Activated naive CD8-positive, alpha-beta T cell (primary cell): ENCODE measurements around the gene CHD3.

Experiments used
- H3K27ac Mint-ChIP-seq: one replicate; pipeline ENCODE4 v1.8.0; 2021; ENCODE audit warnings: mixed read lengths
- H3K27me3 Mint-ChIP-seq: one replicate; pipeline ENCODE4 v1.8.0; 2021; ENCODE audit warnings: mixed read lengths
- H3K36me3 Mint-ChIP-seq: one replicate; pipeline ENCODE4 v1.8.0; 2021; ENCODE audit warnings: mixed read lengths
- H3K4me1 Mint-ChIP-seq: one replicate; pipeline ENCODE4 v1.8.0; 2021; ENCODE audit warnings: low read depth, mixed read lengths
- H3K4me3 Mint-ChIP-seq: one replicate; pipeline ENCODE4 v1.8.0; 2021; ENCODE audit warnings: mild to moderate bottlenecking, mixed read lengths
- H3K9me3 Mint-ChIP-seq: one replicate; pipeline ENCODE4 v1.8.0; 2021; ENCODE audit warnings: low read depth, mixed read lengths

Gene CHD3

DNA sequence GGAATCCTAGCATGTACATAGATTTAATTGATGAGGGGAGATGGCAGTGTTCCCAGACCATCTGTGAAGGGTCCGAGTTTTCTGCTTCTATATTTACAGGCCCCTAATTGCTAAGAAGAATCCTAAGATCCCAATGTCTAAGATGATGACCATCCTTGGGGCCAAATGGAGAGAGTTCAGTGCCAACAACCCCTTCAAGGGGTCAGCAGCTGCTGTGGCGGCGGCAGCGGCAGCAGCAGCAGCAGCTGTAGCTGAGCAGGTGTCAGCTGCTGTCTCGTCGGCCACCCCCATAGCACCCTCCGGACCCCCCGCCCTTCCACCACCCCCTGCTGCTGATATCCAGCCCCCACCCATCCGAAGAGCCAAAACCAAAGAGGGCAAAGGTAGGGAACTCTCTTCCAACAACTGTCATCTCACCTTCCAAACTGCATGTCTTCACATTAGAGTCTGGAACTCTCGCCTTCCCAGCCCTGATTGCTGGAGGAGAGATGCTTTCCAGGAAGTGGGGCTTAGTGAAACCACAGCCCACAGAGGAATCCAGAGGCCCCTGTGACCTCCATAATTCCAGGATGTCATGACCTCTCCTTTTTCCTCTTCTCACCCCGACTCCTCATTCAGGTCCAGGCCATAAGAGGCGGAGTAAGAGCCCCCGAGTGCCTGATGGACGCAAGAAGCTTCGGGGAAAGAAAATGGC lies 4.7 kb downstream of the CHD3 start:
- Mint-ChIP-seq H3K4me1 (peaks cover 12% of the 10 kb centered on the region), H3K36me3 (peaks cover 15% of the 10 kb centered on the region), H3K27me3 (no peaks in the 10 kb centered on the region), H3K27ac (peak overlapping the region; percentile 28), H3K9me3 (no peaks in the 10 kb centered on the region), H3K4me3 (no peak overlapping the region)

- peak overlapping the region; percentile 76 for H3K27ac Mint-ChIP-seq
- H3K4me3 Mint-ChIP-seq = no peak overlapping the region
- H3K9me3 Mint-ChIP-seq = no peaks in the 10 kb centered on the region
- H3K4me1 Mint-ChIP-seq = peaks cover 12% of the 10 kb centered on the region
- H3K36me3 Mint-ChIP-seq = peaks cover 15% of the 10 kb centered on the region
- no peaks in the 10 kb centered on the region for H3K27me3 Mint-ChIP-seq
Observed at GRCh38 chr17:7894226-7894625, 5.6 kb downstream of the CHD3 start.

- Mint-ChIP-seq H3K9me3 (no peaks in the 10 kb centered on the region), H3K36me3 (peaks cover 16% of the 10 kb centered on the region), H3K27ac (peak overlapping the region; percentile 76), H3K4me1 (peaks cover 12% of the 10 kb centered on the region), H3K4me3 (no peak overlapping the region), H3K27me3 (no peaks in the 10 kb centered on the region)
Observed at GRCh38 chr17:7894866-7895265, 6.3 kb downstream of the CHD3 start.

DNA sequence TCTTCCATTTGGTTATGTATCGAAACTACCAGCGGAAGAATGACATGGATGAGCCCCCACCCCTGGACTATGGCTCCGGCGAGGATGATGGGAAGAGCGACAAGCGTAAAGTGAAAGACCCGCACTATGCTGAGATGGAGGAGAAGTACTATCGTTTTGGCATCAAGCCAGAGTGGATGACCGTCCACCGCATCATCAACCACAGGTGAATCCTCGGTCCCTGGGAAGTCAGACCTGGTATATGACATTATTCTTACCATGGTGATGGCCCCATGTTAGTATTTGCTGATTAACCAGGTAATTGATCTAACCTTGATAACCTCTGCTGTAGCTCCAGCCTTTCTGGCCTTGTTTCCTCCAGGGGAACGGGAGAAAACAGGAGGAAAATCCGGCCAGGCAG lies 8.5 kb downstream of the CHD3 start:
- Mint-ChIP-seq H3K27ac (peak overlapping the region; percentile 47), H3K36me3 (peaks cover 21% of the 10 kb centered on the region), H3K4me3 (no peak overlapping the region), H3K9me3 (no peaks in the 10 kb centered on the region), H3K4me1 (peaks cover 7% of the 10 kb centered on the region), H3K27me3 (no peaks in the 10 kb centered on the region)

DNA sequence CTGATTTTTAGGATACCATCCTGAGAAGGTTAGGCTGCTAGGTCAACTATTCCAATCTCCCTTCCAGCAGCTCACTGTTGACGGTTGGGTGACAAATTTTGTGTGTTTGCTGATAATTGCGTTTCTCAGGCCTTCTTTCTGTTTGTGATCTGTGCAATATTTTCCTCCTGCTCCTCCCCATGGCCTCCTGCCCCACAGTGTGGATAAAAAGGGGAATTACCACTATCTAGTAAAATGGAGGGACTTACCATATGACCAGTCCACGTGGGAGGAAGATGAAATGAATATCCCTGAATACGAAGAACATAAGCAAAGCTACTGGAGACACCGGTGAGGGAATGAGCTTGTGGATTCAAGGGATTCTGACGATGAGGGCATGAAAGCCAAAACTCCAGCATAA lies 9.2 kb downstream of the CHD3 start:
- Mint-ChIP-seq H3K4me1 (peaks cover 6% of the 10 kb centered on the region), H3K27me3 (no peaks in the 10 kb centered on the region), H3K27ac (peak overlapping the region; percentile 47), H3K9me3 (no peaks in the 10 kb centered on the region), H3K36me3 (peaks cover 20% of the 10 kb centered on the region), H3K4me3 (no peak overlapping the region)

DNA sequence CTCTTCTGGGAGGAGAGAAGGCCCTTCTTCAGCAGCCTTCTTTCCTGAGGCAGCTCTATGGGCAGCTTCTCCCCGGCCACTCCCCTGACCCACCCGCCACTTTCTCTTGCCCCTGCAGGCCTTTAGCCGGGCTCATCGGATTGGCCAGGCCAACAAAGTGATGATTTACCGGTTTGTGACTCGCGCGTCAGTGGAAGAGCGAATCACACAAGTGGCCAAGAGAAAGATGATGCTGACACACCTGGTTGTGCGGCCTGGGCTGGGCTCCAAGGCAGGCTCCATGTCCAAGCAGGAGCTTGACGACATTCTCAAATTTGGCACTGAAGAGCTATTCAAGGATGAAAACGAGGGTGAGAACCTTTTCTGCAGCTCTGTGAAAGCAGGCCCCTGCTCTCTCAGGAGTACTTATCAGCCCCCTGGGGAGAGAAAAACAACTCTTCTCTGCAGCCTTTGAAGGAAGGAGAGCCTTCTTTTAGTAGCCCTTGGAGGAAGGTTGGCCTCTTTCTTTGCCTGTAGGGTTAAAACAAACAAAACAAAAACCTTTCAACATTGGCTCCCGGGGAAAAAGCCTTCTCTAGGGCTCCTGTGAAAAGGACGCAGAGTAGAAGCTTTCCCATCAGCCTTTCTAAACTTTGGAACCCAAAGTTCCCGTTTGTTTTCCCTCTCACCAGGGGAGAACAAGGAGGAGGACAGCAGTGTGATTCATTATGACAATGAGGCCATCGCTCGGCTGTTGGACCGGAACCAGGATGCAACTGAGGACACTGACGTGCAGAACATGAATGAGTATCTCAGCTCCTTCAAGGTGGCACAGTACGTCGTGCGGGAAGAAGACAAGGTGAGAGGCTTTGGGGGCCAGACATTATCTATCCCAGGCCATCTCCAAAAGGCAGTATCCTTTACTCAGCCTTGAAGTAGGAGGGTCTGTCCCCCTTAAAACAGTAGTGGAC lies 14.8 kb downstream of the CHD3 start:
- no peaks in the 10 kb centered on the region for H3K27me3 Mint-ChIP-seq
- peak overlapping the region; percentile 55 for H3K27ac Mint-ChIP-seq
- H3K4me1 Mint-ChIP-seq = no peaks in the 10 kb centered on the region
- H3K36me3 Mint-ChIP-seq = peaks cover 12% of the 10 kb centered on the region
- no peaks in the 10 kb centered on the region for H3K9me3 Mint-ChIP-seq
- no peak overlapping the region for H3K4me3 Mint-ChIP-seq

DNA sequence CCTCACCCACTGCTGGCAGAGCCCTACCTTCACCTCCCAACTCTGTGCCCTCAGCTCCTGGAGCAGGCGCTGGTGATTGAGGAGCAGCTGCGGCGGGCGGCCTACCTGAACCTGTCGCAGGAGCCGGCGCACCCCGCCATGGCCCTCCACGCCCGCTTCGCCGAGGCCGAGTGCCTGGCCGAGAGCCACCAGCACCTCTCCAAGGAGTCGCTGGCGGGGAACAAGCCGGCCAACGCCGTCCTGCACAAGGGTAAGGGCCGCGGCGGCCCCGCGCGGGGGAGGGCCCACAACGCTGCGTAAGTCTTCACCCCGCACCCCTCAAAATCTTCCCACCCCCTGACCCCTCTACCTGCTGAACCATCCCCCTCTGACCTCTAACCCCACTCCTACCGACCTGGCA lies 20.5 kb downstream of the CHD3 start:
- H3K9me3 Mint-ChIP-seq = no peaks in the 10 kb centered on the region
- H3K4me1 Mint-ChIP-seq = peaks cover 7% of the 10 kb centered on the region
- H3K27me3 Mint-ChIP-seq = no peaks in the 10 kb centered on the region
- no peak overlapping the region for H3K27ac Mint-ChIP-seq
- peaks cover under 1% of the 10 kb centered on the region for H3K36me3 Mint-ChIP-seq
- H3K4me3 Mint-ChIP-seq = no peak overlapping the region

GRCh38 chr17:7910281-7910680 lies 21.7 kb downstream of the CHD3 start:
- H3K36me3 Mint-ChIP-seq = no peaks in the 10 kb centered on the region
- no peaks in the 10 kb centered on the region for H3K9me3 Mint-ChIP-seq
- no peaks in the 10 kb centered on the region for H3K27me3 Mint-ChIP-seq
- peaks cover 15% of the 10 kb centered on the region for H3K4me1 Mint-ChIP-seq
- no peak overlapping the region for H3K4me3 Mint-ChIP-seq
- H3K27ac Mint-ChIP-seq = peak overlapping the region; percentile 81

- H3K36me3 Mint-ChIP-seq = no peaks in the 10 kb centered on the region
- H3K4me3 Mint-ChIP-seq = no peak overlapping the region
- no peaks in the 10 kb centered on the region for H3K9me3 Mint-ChIP-seq
- no peaks in the 10 kb centered on the region for H3K27me3 Mint-ChIP-seq
- peak overlapping the region; percentile 81 for H3K27ac Mint-ChIP-seq
- H3K4me1 Mint-ChIP-seq = peaks cover 19% of the 10 kb centered on the region
Observed at GRCh38 chr17:7910711-7911110, 22.1 kb downstream of the CHD3 start.

DNA sequence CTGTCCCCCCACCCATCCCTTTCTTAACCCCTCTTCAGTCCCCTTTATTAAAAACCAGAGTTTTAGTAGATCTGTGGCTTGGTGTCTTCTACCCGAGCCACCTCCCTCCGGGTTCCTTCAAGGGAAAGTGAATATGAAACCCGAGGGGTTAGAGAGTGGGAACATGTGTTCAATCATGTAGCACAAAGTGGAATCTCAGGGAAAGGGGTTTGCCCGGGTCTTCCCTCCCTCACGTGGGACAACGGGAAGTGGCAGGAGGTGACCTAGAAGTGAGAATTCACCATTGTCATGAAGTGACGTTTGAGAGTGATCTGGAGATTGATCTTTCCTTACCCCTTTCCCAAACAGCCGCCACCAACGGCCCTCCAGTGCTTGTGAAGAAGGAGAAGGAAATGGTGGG lies 22.5 kb downstream of the CHD3 start:
- Mint-ChIP-seq H3K27ac (no peak overlapping the region), H3K4me3 (no peak overlapping the region), H3K4me1 (peaks cover 19% of the 10 kb centered on the region), H3K27me3 (no peaks in the 10 kb centered on the region), H3K36me3 (no peaks in the 10 kb centered on the region), H3K9me3 (no peaks in the 10 kb centered on the region)

- H3K4me3 Mint-ChIP-seq = peak overlapping the region; percentile 63
Observed at GRCh38 chr17:7912927-7913524, 24.4 kb downstream of the CHD3 start.

GRCh38 chr17:7915179-7915610 lies 26.6 kb downstream of the CHD3 start:
- no peaks in the 10 kb centered on the region for H3K27me3 Mint-ChIP-seq
- H3K4me1 Mint-ChIP-seq = peaks cover 29% of the 10 kb centered on the region
- peak overlapping the region; percentile 87 for H3K27ac Mint-ChIP-seq
- no peaks in the 10 kb centered on the region for H3K36me3 Mint-ChIP-seq
- H3K9me3 Mint-ChIP-seq = no peaks in the 10 kb centered on the region
- H3K4me3 Mint-ChIP-seq = peak overlapping the region; percentile 89

More at GRCh38 chr17:7912927-7913524, 24.4 kb downstream of the CHD3 start:
- Mint-ChIP-seq H3K4me1 (peaks cover 29% of the 10 kb centered on the region), H3K36me3 (no peaks in the 10 kb centered on the region), H3K27me3 (no peaks in the 10 kb centered on the region), H3K27ac (peak overlapping the region; percentile 10), H3K9me3 (no peaks in the 10 kb centered on the region)

DNA sequence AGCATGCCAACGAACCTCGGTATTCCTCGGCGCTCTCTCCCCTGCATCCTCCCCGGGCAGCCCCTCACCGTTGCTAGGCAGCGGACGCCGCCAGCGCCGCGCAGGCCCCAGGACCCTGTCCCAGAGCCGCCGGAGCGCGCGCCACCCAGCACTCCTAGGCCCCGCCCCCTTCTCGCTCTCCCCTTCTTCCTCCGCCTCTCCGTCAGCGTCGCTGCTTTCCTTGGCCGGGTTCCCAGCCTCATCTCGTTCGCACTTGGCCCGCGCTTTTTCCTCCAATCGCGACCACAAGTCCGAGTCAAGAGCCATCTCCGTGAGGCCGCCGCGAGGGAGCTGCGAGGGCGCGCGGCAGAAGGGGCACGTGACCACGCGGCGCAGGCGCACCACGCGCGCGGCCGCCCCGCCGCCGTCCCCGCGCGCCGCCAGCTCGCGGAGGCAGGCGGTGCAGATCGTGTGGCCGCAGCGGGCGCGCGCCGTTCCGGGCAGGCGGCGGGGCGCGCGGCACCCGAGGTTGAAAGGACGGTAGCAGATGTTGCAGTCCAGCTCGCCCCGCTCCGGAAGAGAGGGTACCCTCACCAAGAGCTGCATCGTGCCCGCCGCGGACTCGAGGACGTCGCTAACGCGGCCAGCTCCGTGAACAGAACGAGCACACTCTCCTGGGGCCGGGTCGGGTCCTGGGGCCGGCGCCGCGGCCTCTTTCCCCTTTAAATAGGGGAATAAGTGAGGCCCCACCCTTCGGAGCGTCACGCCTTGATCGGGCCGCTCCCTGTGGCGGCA lies 27.2 kb downstream of the CHD3 start, which contains the start of gene RNF227:
Gene RNF227, minus strand, starts transcription at position 679 of the 774 bp plus-strand sequence. Its CDS starts 94 bp downstream, at position 585.
- Mint-ChIP-seq H3K27ac (peak within 1 kb of the TSS; percentile 87), H3K27me3 (no peaks in the 10 kb centered on the region)

GRCh38 chr17:7916385-7916682 lies 27.7 kb downstream of the CHD3 start:
- no peaks in the 10 kb centered on the region for H3K27me3 Mint-ChIP-seq
- H3K4me3 Mint-ChIP-seq = peak overlapping the region; percentile 83
- H3K27ac Mint-ChIP-seq = peak overlapping the region; percentile 87
- peaks cover 29% of the 10 kb centered on the region for H3K4me1 Mint-ChIP-seq
- no peaks in the 10 kb centered on the region for H3K36me3 Mint-ChIP-seq
- no peaks in the 10 kb centered on the region for H3K9me3 Mint-ChIP-seq

More for the DNA sequence above, 27.2 kb downstream of the CHD3 start, which contains the start of gene RNF227:
- Mint-ChIP-seq H3K36me3 (no peaks in the 10 kb centered on the region), H3K4me1 (peaks cover 29% of the 10 kb centered on the region), H3K9me3 (no peaks in the 10 kb centered on the region), H3K4me3 (peak within 1 kb of the TSS; percentile 89)
